SJSA1 (cell line): ENCODE results near the gene IGHMBP2. TPM values are rescaled to one million over a fixed set of nuclear protein-coding genes. Genes with fewer than 3 reads are reported as not detected.

Experiments used
- DNase-seq, 2 experiments: peaks; one replicate each; pipeline ENCODE4 v3.0.0-alpha.2; 2015 to 2020; ENCODE audit warnings: low spot score in 2 of 2, low read depth in 1 of 2
- H3K27ac ChIP-seq: fragments of 250-450 bp; sonication (Bioruptor Pico); 2 replicates; pipeline ENCODE4 v1.5.1; 2020; ENCODE audit warnings: mild to moderate bottlenecking, moderate library complexity
- H3K27me3 ChIP-seq: fragments of 250-450 bp; sonication (Bioruptor Pico); replicated peaks from 2 replicates; pipeline ENCODE4 v1.5.1; 2020; ENCODE audit warnings: mild to moderate bottlenecking, moderate library complexity
- H3K36me3 ChIP-seq: fragments of 250-450 bp; sonication (Bioruptor Pico); 2 replicates; pipeline ENCODE4 v1.5.1; 2020; ENCODE audit warnings: mild to moderate bottlenecking
- H3K4me1 ChIP-seq: fragments of 250-450 bp; sonication (Bioruptor Pico); replicated peaks from 2 replicates; pipeline ENCODE4 v1.6.1; 2021; ENCODE audit warnings: mild to moderate bottlenecking
- H3K4me3 ChIP-seq: fragments of 250-450 bp; sonication (Bioruptor Pico); 2 replicates; pipeline ENCODE4 v1.5.1; 2020; ENCODE audit warnings: mild to moderate bottlenecking
- H3K9me3 ChIP-seq: fragments of 250-450 bp; sonication (Bioruptor Pico); replicated peaks from 2 replicates; pipeline ENCODE4 v1.5.1; 2020; ENCODE audit warnings: mild to moderate bottlenecking
- total RNA-seq: library from RNA; depleted of rRNA; stranded (reverse); fragments of >200 nt; shearing (Covaris generic); gene quantifications from 2 replicates; pipeline ENCODE4 v1.2.3, GENCODE V29; 2014; rRNA removed

Gene IGHMBP2
- total RNA-seq, 1 experiment from 2014 or later: 16.4 TPM

DNA sequence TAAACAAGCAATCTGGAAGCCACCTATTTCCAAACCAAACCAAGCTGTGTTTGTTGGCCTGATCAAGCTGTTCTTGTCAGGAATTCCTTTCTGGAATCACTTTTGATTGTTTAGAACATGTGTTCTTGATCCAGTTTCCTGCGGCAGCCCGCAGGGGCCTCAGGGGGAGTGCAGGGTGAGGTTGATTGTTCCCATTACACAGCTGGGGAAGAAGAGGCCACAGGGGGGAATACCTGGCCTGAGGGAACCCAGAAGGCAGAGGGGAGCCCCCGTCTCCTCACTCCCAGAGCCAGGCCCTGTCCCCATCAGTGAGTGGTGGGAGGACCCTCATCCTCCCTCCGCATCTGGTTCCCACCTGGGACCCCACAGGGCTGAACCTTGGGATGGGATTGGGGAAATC, 72.9 kb downstream of the IGHMBP2 start:
- Histone ChIP-seq H3K9me3 (no peaks in the 10 kb centered on the region), H3K27ac (no peak overlapping the region), H3K27me3 (peaks cover 3% of the 10 kb centered on the region; the same call in 1 of the 2 replicates), H3K4me1 (peaks cover 7% of the 10 kb centered on the region), H3K4me3 (no peak overlapping the region), H3K36me3 (no peaks in the 10 kb centered on the region)
- peak in 1 of 2 experiments; percentile 55 for DNase-seq

DNA sequence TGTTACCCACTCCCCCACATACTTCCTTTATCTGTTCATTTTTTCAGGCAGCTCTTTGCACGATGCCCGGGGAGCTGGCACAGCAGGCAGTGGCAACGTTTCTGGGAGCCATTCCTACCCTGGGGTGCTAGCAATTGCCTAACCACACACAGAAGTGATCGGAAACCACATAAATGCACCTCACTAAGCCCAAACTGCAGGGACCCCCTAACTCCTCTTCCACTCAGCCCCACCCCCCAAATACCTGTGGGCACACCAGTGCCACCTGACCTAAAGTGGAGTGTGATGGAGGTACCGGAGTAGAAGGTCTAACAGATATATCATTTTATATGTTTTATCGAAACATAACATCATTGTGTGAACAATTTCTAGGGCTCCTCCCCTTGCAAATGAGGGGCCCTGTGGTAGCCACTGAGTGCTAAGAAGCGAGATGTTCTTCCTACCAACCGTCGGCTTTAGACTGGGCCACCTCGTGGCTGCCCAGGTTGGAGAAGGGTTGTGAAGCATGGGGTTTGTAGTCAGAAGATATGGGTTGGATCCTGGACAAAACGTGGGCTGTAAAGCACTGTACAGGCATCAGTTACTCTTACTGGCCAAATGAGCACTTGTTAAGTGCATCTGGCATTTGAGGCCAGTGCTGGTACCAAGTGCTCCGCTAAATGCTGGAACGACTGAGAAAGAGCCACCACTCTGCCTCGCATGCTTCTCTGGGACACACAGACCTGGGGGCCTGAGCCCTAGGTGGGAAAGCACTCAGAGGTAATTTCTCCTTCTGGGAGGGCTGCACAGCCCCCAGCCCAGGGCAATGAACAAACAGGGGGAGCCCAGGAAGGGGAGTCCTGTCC, 74.3 kb downstream of the IGHMBP2 start:
- Histone ChIP-seq H3K4me3 (no peak overlapping the region), H3K27me3 (peaks cover 12% of the 10 kb centered on the region), H3K27ac (no peak overlapping the region), H3K36me3 (no peaks in the 10 kb centered on the region), H3K4me1 (peaks cover 7% of the 10 kb centered on the region), H3K9me3 (peaks cover 7% of the 10 kb centered on the region; the same call in 1 of the 2 replicates)
- peak in 1 of 2 experiments; percentile 51 for DNase-seq

DNA sequence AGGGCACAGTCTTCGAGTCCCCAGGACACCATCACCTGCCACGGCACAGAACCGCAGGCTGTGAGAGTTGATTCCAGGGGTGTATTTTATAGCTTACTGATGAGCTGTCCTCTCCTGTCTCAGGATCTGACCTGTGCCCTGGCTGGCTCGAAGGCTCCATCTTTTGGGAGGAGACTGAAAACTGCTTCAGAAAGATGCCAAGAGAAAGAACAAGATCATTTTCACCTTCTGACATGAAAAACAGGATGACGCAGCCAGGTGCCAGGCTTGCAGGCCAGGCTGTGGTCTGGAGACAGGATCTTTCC, 74.9 kb downstream of the IGHMBP2 start:
- Histone ChIP-seq H3K27me3 (peaks cover 12% of the 10 kb centered on the region; the same call in 1 of the 2 replicates), H3K36me3 (no peaks in the 10 kb centered on the region), H3K27ac (no peak overlapping the region), H3K9me3 (peaks cover 7% of the 10 kb centered on the region; the same call in 1 of the 2 replicates), H3K4me3 (no peak overlapping the region), H3K4me1 (peaks cover 7% of the 10 kb centered on the region)
- DNase-seq: no peak

GRCh38 chr11:68978931-68979594, 75.4 kb downstream of the IGHMBP2 start:
- peaks cover 7% of the 10 kb centered on the region for H3K4me1 ChIP-seq
- H3K27ac ChIP-seq: no peak overlapping the region
- H3K36me3 ChIP-seq: no peaks in the 10 kb centered on the region
- H3K9me3 ChIP-seq: peaks cover 7% of the 10 kb centered on the region; the same call in 1 of the 2 replicates
- DNase-seq: peak in 1 of 2 experiments; percentile 61
- no peak overlapping the region for H3K4me3 ChIP-seq
- peaks cover 12% of the 10 kb centered on the region; the same call in 1 of the 2 replicates for H3K27me3 ChIP-seq

DNA sequence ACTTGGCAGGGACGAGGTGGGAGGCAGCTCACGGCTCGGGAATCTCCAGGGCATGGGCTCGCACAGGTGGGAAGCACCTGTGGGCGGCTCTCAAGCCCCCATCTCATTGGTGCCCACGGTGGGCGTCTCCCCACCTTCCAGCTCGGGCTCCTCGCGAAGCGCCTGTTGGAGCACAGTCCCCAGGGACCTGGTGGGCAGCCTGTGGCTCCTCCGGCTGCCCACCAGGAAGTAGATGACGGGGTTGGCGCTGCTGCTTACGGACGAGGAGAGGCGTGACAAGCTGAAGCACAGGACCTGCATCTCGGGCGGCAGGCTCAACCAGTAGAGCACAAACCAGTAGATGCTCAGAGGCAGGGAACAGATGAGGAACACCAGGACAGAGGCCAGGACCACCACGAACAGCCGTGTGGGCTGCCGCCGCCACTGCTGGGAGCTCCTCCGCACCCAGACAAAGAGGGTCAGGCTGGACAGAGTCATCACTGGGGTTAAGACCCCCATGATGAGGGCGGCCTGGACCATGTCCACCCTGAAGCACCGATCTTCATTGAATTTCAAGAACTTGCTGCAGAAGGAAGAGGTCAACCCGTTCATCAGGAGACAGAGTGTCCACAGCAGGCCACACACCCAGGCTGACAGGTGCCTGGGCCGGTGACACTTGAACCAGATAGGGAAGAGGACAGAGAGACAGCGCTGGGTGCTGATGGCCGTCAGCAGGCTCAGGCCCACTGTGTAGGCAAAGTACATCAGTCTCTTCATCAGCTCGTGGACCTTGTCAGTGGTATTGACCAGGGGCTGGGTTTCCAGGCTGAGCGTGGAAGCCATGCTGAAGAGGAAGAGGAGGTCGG, 76.5 kb downstream of the IGHMBP2 start:
- Histone ChIP-seq H3K4me3 (no peak overlapping the region), H3K9me3 (peaks cover 7% of the 10 kb centered on the region; the same call in 1 of the 2 replicates), H3K27me3 (peaks cover 12% of the 10 kb centered on the region; the same call in 1 of the 2 replicates), H3K27ac (no peak overlapping the region), H3K36me3 (no peaks in the 10 kb centered on the region), H3K4me1 (peaks cover 7% of the 10 kb centered on the region)
- peak in 1 of 2 experiments; percentile 57 for DNase-seq

DNA sequence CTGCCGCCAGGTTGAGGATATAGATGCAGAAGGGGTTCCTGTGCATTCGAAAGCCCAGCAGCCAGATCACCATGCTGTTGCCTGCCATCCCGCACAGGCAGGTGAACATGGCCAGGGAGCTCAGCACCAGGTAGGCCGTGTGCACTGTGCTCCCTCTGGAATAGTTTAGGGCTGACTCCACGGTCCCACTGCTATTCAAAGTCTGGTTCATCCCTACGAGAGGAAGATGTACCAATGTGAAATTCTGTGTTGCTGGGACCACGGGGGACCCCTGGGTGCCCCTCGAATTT, 77.0 kb downstream of the IGHMBP2 start, which contains the start of gene MRGPRD:
TSS of gene MRGPRD (minus strand) at position 211 of the 290 bp plus-strand sequence. CDS start at position 211, 0 bp downstream.
- no peak within 1 kb of the TSS for H3K27ac ChIP-seq
- peaks cover 12% of the 10 kb centered on the region; the same call in 1 of the 2 replicates for H3K27me3 ChIP-seq
- peaks cover 7% of the 10 kb centered on the region for H3K4me1 ChIP-seq
- no peaks in the 10 kb centered on the region for H3K36me3 ChIP-seq
- no peak within 1 kb of the TSS for H3K4me3 ChIP-seq
- peaks cover 7% of the 10 kb centered on the region; the same call in 1 of the 2 replicates for H3K9me3 ChIP-seq
- DNase-seq: no peak

DNA sequence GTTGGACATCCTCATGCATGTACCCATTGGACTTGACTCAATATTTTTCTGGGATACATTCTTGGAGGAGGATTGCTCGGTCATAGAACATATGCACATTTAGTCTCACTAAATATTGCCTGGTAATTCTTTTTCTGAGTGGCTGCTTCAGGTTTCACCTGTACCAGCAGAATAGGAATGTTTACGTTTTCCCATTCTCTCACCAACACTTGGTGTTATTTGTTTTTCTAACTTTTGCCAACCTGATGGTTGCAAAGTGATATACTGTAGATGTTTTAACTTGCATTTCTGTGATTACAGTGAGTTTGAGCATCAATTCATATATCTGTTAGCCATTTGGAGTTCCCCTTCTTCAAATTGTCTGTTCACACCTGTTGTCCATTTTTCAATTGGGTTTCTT, 78.4 kb downstream of the IGHMBP2 start:
- Histone ChIP-seq H3K36me3 (no peaks in the 10 kb centered on the region), H3K27me3 (peaks cover 12% of the 10 kb centered on the region; the same call in 1 of the 2 replicates), H3K4me3 (no peak overlapping the region), H3K9me3 (peaks cover 12% of the 10 kb centered on the region), H3K4me1 (no peaks in the 10 kb centered on the region), H3K27ac (no peak overlapping the region)
- DNase-seq: no peak

GRCh38 chr11:68983801-68984200, 80.1 kb downstream of the IGHMBP2 start:
- H3K4me1 ChIP-seq: no peaks in the 10 kb centered on the region
- H3K4me3 ChIP-seq: no peak overlapping the region
- DNase-seq: peak in 1 of 2 experiments; percentile 34
- H3K27me3 ChIP-seq: peaks cover 9% of the 10 kb centered on the region; the same call in 1 of the 2 replicates
- no peaks in the 10 kb centered on the region for H3K36me3 ChIP-seq
- no peak overlapping the region for H3K27ac ChIP-seq
- H3K9me3 ChIP-seq: peaks cover 16% of the 10 kb centered on the region

DNA sequence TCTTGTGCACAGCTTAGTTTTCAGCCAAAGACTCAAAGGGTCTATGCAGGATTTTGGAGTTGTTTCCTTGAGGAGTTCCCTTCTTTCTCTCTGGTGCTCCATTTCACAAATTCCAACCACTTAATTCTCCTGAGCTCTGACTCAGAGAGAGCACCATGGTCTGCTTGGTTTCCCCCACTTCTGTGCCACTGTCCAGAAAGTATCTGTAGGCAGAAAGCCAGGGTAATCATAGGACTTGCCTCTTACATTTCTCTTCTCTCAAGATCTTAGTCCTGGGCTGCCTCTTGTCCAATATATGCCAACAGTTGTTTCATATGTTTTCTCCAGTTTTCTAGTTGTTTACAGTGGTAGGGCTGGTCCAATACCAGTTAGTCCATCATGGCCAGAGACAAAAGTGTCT, 83.5 kb downstream of the IGHMBP2 start:
- peaks cover 11% of the 10 kb centered on the region for H3K9me3 ChIP-seq
- H3K27me3 ChIP-seq: peaks cover 5% of the 10 kb centered on the region; the same call in 1 of the 2 replicates
- H3K27ac ChIP-seq: no peak overlapping the region
- no peaks in the 10 kb centered on the region for H3K4me1 ChIP-seq
- no peak overlapping the region for H3K4me3 ChIP-seq
- DNase-seq: no peak
- no peaks in the 10 kb centered on the region for H3K36me3 ChIP-seq

DNA sequence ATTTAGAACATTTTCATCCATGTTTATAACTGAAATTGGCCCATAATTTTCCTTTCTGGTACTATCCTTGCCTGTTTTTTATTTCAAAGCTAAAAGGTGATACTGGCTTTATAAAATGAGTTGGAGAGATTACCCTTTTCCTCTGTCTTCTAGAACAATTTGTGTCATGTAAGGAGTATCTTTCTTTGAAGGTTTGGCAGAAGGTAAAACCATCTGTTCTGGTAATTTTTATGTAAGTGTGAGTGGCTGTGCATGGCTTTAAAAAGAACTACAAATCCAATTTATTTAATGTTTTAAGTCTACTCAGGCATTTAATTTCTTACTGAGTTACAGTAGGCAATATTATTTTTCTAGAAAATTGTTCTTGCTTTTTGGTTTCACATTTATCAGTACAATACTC, 84.8 kb downstream of the IGHMBP2 start:
- DNase-seq: no peak
- Histone ChIP-seq H3K27ac (no peak overlapping the region), H3K4me3 (no peak overlapping the region), H3K9me3 (peaks cover 9% of the 10 kb centered on the region), H3K4me1 (no peaks in the 10 kb centered on the region), H3K36me3 (no peaks in the 10 kb centered on the region), H3K27me3 (no peaks in the 10 kb centered on the region)

Other genes starting within 250 kb of the IGHMBP2 start
- gene GAL, start 219.3 kb upstream of the IGHMBP2 start, total RNA-seq: not detected in 2 replicates
- gene TESMIN, start 152.4 kb upstream of the IGHMBP2 start, total RNA-seq: 5.0 and 6.7 TPM in 2 replicates
- 39.2 and 61.1 TPM in 2 replicates for gene CPT1A, start 62.0 kb upstream of the IGHMBP2 start, total RNA-seq
- gene MRPL21, start 59 bp upstream of the IGHMBP2 start, total RNA-seq: 139 and 170 TPM in 2 replicates
- not detected in 2 replicates for gene MRGPRD, start 77.1 kb downstream of the IGHMBP2 start, total RNA-seq
- 25.8 and 27.4 TPM in 2 replicates for gene MRGPRF, start 109.4 kb downstream of the IGHMBP2 start, total RNA-seq
- 21.7 and 24.1 TPM in 2 replicates for gene TPCN2, start 145.0 kb downstream of the IGHMBP2 start, total RNA-seq